Common myeloid progenitor, CD34-positive (primary cell): ENCODE measurements around the gene ADAMTS7.
A peak's percentile ranks its signal among the peaks of the same experiment; 100 is the strongest.
"Not testable (repeated sequence)": the region's sequence is repeated elsewhere in the genome, so short reads cannot be mapped to it uniquely, and the experiment has no call there.

Experiments used
- CTCF ChIA-PET: fragments of 350-600 bp; sonication (Branson Sonifier 250); formaldehyde crosslinking; loops from one replicate; lab custom pipeline; 2021; ENCODE audit warnings: antibody characterized with exemption; lab: Charles Lee
- POLR2A ChIA-PET: fragments of 350-600 bp; sonication (Branson Sonifier 250); formaldehyde crosslinking; loops from one replicate; lab custom pipeline; 2021; ENCODE audit warnings: antibody characterized with exemption; lab: Charles Lee
- DNase-seq, 3 donors: peaks; one replicate each; pipeline versions ENCODE4 v3.0.0 to v3.0.0-alpha.2; 2013
- H3K27ac ChIP-seq, 2 experiments: 1 replicate in 1 of 2; 2 replicates in 1 of 2; pipeline ENCODE4 v1.7.0; 2013; ENCODE audit warnings: inconsistent platforms in 2 of 2, low read length in 2 of 2, mild to moderate bottlenecking in 2 of 2, low read depth in 1 of 2, moderate library complexity in 1 of 2; ENCODE audit not compliant: severe bottlenecking in 2 of 2, insufficient read depth in 1 of 2, poor library complexity in 1 of 2
- H3K27me3 ChIP-seq, 5 experiments: replicated peaks in 2 of 5; 1 replicate in 3 of 5; 2 replicates in 2 of 5; pipeline versions ENCODE4 v1.6.1 to v1.7.0; 2013; ENCODE audit warnings: low read length in 4 of 5, mild to moderate bottlenecking in 2 of 5, moderate library complexity in 2 of 5, inconsistent platforms in 1 of 5; ENCODE audit not compliant: insufficient read depth in 5 of 5, control insufficient read depth in 4 of 5
- H3K36me3 ChIP-seq, 4 experiments: 1 replicate in 2 of 4; 2 replicates in 2 of 4; pipeline versions ENCODE4 v1.6.1 to v1.7.0; 2013; ENCODE audit warnings: low read length in 3 of 4, control low read depth in 1 of 4, mild to moderate bottlenecking in 1 of 4; ENCODE audit not compliant: control insufficient read depth in 4 of 4, insufficient read depth in 4 of 4
- H3K4me1 ChIP-seq, 4 experiments: 1 replicate in 3 of 4; 2 replicates in 1 of 4; pipeline versions ENCODE4 v1.6.1 to v1.7.1; 2013; ENCODE audit warnings: low read length in 3 of 4, mild to moderate bottlenecking in 3 of 4, control low read depth in 1 of 4, inconsistent platforms in 1 of 4, moderate library complexity in 1 of 4; ENCODE audit not compliant: control insufficient read depth in 4 of 4, insufficient read depth in 4 of 4; ENCODE audit errors: control extremely low read depth in 1 of 4
- H3K4me3 ChIP-seq, 7 experiments: 1 replicate in 4 of 7; 2 replicates in 3 of 7; pipeline versions ENCODE4 v1.5.1 to v1.7.0; 2013; ENCODE audit warnings: mild to moderate bottlenecking in 7 of 7, low read length in 6 of 7, moderate library complexity in 6 of 7, inconsistent platforms in 2 of 7, low read depth in 2 of 7, control low read depth in 1 of 7; ENCODE audit not compliant: insufficient read depth in 4 of 7, control insufficient read depth in 1 of 7; ENCODE audit errors: extremely low read depth in 1 of 7
- H3K9me3 ChIP-seq, 5 experiments: 1 replicate in 4 of 5; 2 replicates in 1 of 5; pipeline versions ENCODE4 v1.6.1 to v1.7.1; 2013; ENCODE audit warnings: low read length in 4 of 5, mild to moderate bottlenecking in 2 of 5, inconsistent platforms in 1 of 5, low read depth in 1 of 5, moderate library complexity in 1 of 5; ENCODE audit not compliant: control insufficient read depth in 4 of 5, insufficient read depth in 2 of 5; ENCODE audit errors: control extremely low read depth in 1 of 5
- WGBS: methylation state at CpG from one replicate; pipeline ENCODE4 v1.1.5; 2013; ENCODE audit not compliant: insufficient coverage; 5-methylcytosine and 5-hydroxymethylcytosine counted together

Gene ADAMTS7

GRCh38 chr15:78810003-78810361, 1.3 kb downstream of the ADAMTS7 start:
- 41% methylated on average over 11 of the region's 11 CpGs for WGBS
- CTCF ChIA-PET: interaction anchor here (0.9 to 1.4 kb wide), 2 partner anchors 8 to 45 kb away, joined by 3 read pairs; no protein-coding TSS in a partner anchor
- H3K4me3 ChIP-seq: peak overlapping the region in 5 of 7 experiments; percentile 49 to 76 (median 70)
- H3K4me1 ChIP-seq: peaks cover 0 to 20% (median 18%) of the 10 kb centered on the region in 4 experiments
- H3K27ac ChIP-seq: no peak overlapping the region
- peaks cover 7 to 48% (median 19%) of the 10 kb centered on the region in 5 experiments for H3K27me3 ChIP-seq
- H3K36me3 ChIP-seq: no peaks in the 10 kb centered on the region
- no peak for DNase-seq
- H3K9me3 ChIP-seq: peaks cover 0 to 9% (median 7%) of the 10 kb centered on the region in 5 experiments
- POLR2A ChIA-PET: no interaction called here

GRCh38 chr15:78808550-78808949, 2.7 kb downstream of the ADAMTS7 start:
- ChIA-PET POLR2A (no interaction called here), CTCF (interaction anchor here (0.6 to 2.0 kb wide), 9 partner anchors 9 to 65 kb away, joined by 3 to 6 read pairs (median 3); no protein-coding TSS in a partner anchor)
- peaks cover 0 to 20% (median 18%) of the 10 kb centered on the region in 4 experiments for H3K4me1 ChIP-seq
- peaks cover 7 to 42% (median 21%) of the 10 kb centered on the region in 5 experiments for H3K27me3 ChIP-seq
- no peaks in the 10 kb centered on the region for H3K36me3 ChIP-seq
- H3K9me3 ChIP-seq: peaks cover 0 to 9% (median 7%) of the 10 kb centered on the region in 5 experiments
- H3K27ac ChIP-seq: no peak overlapping the region
- 72% methylated on average over 2 of the region's 2 CpGs for WGBS
- peak; percentile 41 to 73 (median 73) for DNase-seq
- H3K4me3 ChIP-seq: no peak overlapping the region

- no peak for DNase-seq
- peaks cover 0 to 20% (median 18%) of the 10 kb centered on the region in 4 experiments for H3K4me1 ChIP-seq
- 87% methylated on average over 2 of the region's 2 CpGs for WGBS
- H3K36me3 ChIP-seq: no peaks in the 10 kb centered on the region
- ChIA-PET CTCF (interaction anchor here (1.1 to 2.0 kb wide), 4 partner anchors 11 to 51 kb away, joined by 3 to 6 read pairs (median 4); no protein-coding TSS in a partner anchor), POLR2A (no interaction called here)
- no peak overlapping the region for H3K4me3 ChIP-seq
- peaks cover 7 to 36% (median 16%) of the 10 kb centered on the region in 5 experiments for H3K27me3 ChIP-seq
- H3K27ac ChIP-seq: no peak overlapping the region
- H3K9me3 ChIP-seq: peaks cover 0 to 9% (median 7%) of the 10 kb centered on the region in 5 experiments
Observed at GRCh38 chr15:78807359-78807758, 3.9 kb downstream of the ADAMTS7 start.

- CTCF ChIA-PET: interaction anchor here (1.0 kb wide), 1 partner anchor 13 kb away, joined by 3 read pairs; no protein-coding TSS in a partner anchor
- no peaks in the 10 kb centered on the region for H3K4me1 ChIP-seq
- H3K9me3 ChIP-seq: peaks cover 0 to 9% (median 7%) of the 10 kb centered on the region in 5 experiments
- no peak overlapping the region for H3K4me3 ChIP-seq
- H3K27me3 ChIP-seq: peaks cover 6 to 11% (median 9%) of the 10 kb centered on the region in 5 experiments
- no peak overlapping the region for H3K27ac ChIP-seq
- POLR2A ChIA-PET: no interaction called here
- DNase-seq: no peak
- H3K36me3 ChIP-seq: no peaks in the 10 kb centered on the region
- 87% methylated on average over 13 of the region's 14 CpGs for WGBS
Observed at GRCh38 chr15:78804391-78804792, 6.9 kb downstream of the ADAMTS7 start.

- Histone ChIP-seq H3K27me3 (peaks cover 0 to 2% (median 0%) of the 10 kb centered on the region in 5 experiments), H3K4me1 (no peaks in the 10 kb centered on the region), H3K27ac (no peak overlapping the region), H3K9me3 (no peaks in the 10 kb centered on the region), H3K4me3 (no peak overlapping the region), H3K36me3 (no peaks in the 10 kb centered on the region)
- ChIA-PET CTCF (interaction anchor here (1.4 to 1.5 kb wide), 2 partner anchors 7 to 10 kb away, joined by 3 to 4 read pairs; partner anchors contain the start of gene ADAMTS7), POLR2A (no interaction called here)
- no peak for DNase-seq
- 93% methylated on average over 21 of the region's 21 CpGs for WGBS
Observed at GRCh38 chr15:78800806-78801205, 10.5 kb downstream of the ADAMTS7 start.

GRCh38 chr15:78800189-78800588, 11.1 kb downstream of the ADAMTS7 start:
- no peaks in the 10 kb centered on the region for H3K36me3 ChIP-seq
- no peaks in the 10 kb centered on the region for H3K9me3 ChIP-seq
- WGBS: 78% methylated on average over 46 of the region's 48 CpGs
- CTCF ChIA-PET: interaction anchor here (1.4 to 1.5 kb wide), 2 partner anchors 8 to 11 kb away, joined by 3 to 4 read pairs; partner anchors contain the start of gene ADAMTS7
- H3K4me1 ChIP-seq: no peaks in the 10 kb centered on the region
- peaks cover 0 to 2% (median 0%) of the 10 kb centered on the region in 5 experiments for H3K27me3 ChIP-seq
- peak in 1 of 3 donors; percentile 37 for DNase-seq
- no peak overlapping the region for H3K4me3 ChIP-seq
- no peak overlapping the region for H3K27ac ChIP-seq
- POLR2A ChIA-PET: no interaction called here

- DNase-seq, H3K4me1 ChIP-seq, H3K4me3 ChIP-seq, POLR2A ChIA-PET, H3K27me3 ChIP-seq, H3K9me3 ChIP-seq, H3K27ac ChIP-seq, H3K36me3 ChIP-seq: not testable (repeated sequence)
- CTCF ChIA-PET: interaction anchor here (1.3 to 1.4 kb wide), 2 partner anchors 9 kb away, joined by 3 read pairs; no protein-coding TSS in a partner anchor
- WGBS: 73% methylated on average over 2 of the region's 7 CpGs
Observed at GRCh38 chr15:78799102-78799501, 12.2 kb downstream of the ADAMTS7 start.
